NCI-H526 (cell line): Measurements from ENCODE around the gene MSI2.
A peak's percentile ranks its signal among the peaks of the same experiment; 100 is the strongest.

Source experiments
- DNase-seq, 2 experiments: peaks; one replicate each; lab custom pipeline; 2025; lab: John Stamatoyannopoulos, UW

The MSI2 gene

GRCh38 chr17:57556977-57557376, 300.7 kb downstream of the MSI2 start:
- no peak for DNase-seq

- DNase-seq, result no peak
Observed at GRCh38 chr17:57557416-57557815, 301.1 kb downstream of the MSI2 start.

GRCh38 chr17:57557834-57558681, 301.7 kb downstream of the MSI2 start:
- no peak for DNase-seq

- no peak for DNase-seq
Observed at GRCh38 chr17:57559226-57559625, 302.9 kb downstream of the MSI2 start.

GRCh38 chr17:57559634-57560318, 303.5 kb downstream of the MSI2 start:
- DNase-seq, result no peak

GRCh38 chr17:57560319-57560705, 304.0 kb downstream of the MSI2 start:
- no peak for DNase-seq

GRCh38 chr17:57561072-57561861, 304.9 kb downstream of the MSI2 start:
- DNase-seq, result no peak

- DNase-seq, result no peak
Observed at GRCh38 chr17:57562184-57562698, 305.9 kb downstream of the MSI2 start.

GRCh38 chr17:57563958-57564357, 307.6 kb downstream of the MSI2 start:
- no peak for DNase-seq

- DNase-seq, result peak in 1 of 2 experiments; percentile 32
Observed at GRCh38 chr17:57565176-57565575, 308.9 kb downstream of the MSI2 start.

- DNase-seq, result no peak
Observed at GRCh38 chr17:57566721-57567120, 310.4 kb downstream of the MSI2 start.

GRCh38 chr17:57567251-57567650, 310.9 kb downstream of the MSI2 start:
- DNase-seq, result no peak

- DNase-seq, result no peak
Observed at GRCh38 chr17:57568340-57568739, 312.0 kb downstream of the MSI2 start.

- DNase-seq, result no peak
Observed at GRCh38 chr17:57569021-57569420, 312.7 kb downstream of the MSI2 start.

- DNase-seq, result no peak
Observed at GRCh38 chr17:57569853-57570252, 313.5 kb downstream of the MSI2 start.

- DNase-seq, result no peak
Observed at GRCh38 chr17:57570724-57571344, 314.5 kb downstream of the MSI2 start.

- no peak for DNase-seq
Observed at GRCh38 chr17:57572062-57572461, 315.7 kb downstream of the MSI2 start.

GRCh38 chr17:57572600-57572999, 316.3 kb downstream of the MSI2 start:
- no peak for DNase-seq

- no peak for DNase-seq
Observed at GRCh38 chr17:57574040-57574513, 317.8 kb downstream of the MSI2 start.

- no peak for DNase-seq
Observed at GRCh38 chr17:57576744-57577143, 320.4 kb downstream of the MSI2 start.

- no peak for DNase-seq
Observed at GRCh38 chr17:57577751-57578607, 321.7 kb downstream of the MSI2 start.
